Measurements from ENCODE around the gene NFKB1. TPM values are rescaled to one million over a fixed set of nuclear protein-coding genes. Genes with fewer than 3 reads are reported as not detected.

Gene NFKB1
- polyA plus RNA-seq, 1 donor from 2014 or later: 8.6 TPM

GRCh38 chr4:102585329-102585728 is 84.2 kb downstream of the NFKB1 start:
- H3K27ac ChIP-seq (ENCODE audit: low read length): no peak overlapping the region
- H3K9me2 ChIP-seq (ENCODE audit: insufficient read depth, low read length): no peaks in the 10 kb centered on the region
- no peak overlapping the region for H3K9ac ChIP-seq (ENCODE audit: low read length)
- H2AFZ ChIP-seq (ENCODE audit: low read depth, low read length): no peak overlapping the region
- H3K27me3 ChIP-seq (ENCODE audit: insufficient read depth, low read depth, low read length): no peaks in the 10 kb centered on the region
- H3K9me3 ChIP-seq (ENCODE audit: low read length): no peaks in the 10 kb centered on the region
- H3K36me3 ChIP-seq (ENCODE audit: insufficient read depth, low read length): no peaks in the 10 kb centered on the region
- H3K4me3 ChIP-seq (ENCODE audit: low read length): no peak overlapping the region
- no peaks in the 10 kb centered on the region for H3F3A ChIP-seq (ENCODE audit: insufficient read depth, low read length, poor library complexity, severe bottlenecking)
- TF ChIP-seq EP300 (conservative IDR thresholded peaks at IDR 0.05; ENCODE audit: poor library complexity, severe bottlenecking) (no peak), MXI1 (conservative IDR thresholded peaks at IDR 0.05; ENCODE audit: poor library complexity, severe bottlenecking) (no peak), POLR2AphosphoS5 (IDR thresholded peaks at IDR 0.05) (no peak)
- no peak overlapping the region for H3K4me2 ChIP-seq (ENCODE audit: low read length)
- H4K20me1 ChIP-seq (ENCODE audit: insufficient read depth): no peaks in the 10 kb centered on the region
- H3K79me2 ChIP-seq (replicated peaks; ENCODE audit: insufficient read depth, low read length): no peaks in the 10 kb centered on the region

DNA sequence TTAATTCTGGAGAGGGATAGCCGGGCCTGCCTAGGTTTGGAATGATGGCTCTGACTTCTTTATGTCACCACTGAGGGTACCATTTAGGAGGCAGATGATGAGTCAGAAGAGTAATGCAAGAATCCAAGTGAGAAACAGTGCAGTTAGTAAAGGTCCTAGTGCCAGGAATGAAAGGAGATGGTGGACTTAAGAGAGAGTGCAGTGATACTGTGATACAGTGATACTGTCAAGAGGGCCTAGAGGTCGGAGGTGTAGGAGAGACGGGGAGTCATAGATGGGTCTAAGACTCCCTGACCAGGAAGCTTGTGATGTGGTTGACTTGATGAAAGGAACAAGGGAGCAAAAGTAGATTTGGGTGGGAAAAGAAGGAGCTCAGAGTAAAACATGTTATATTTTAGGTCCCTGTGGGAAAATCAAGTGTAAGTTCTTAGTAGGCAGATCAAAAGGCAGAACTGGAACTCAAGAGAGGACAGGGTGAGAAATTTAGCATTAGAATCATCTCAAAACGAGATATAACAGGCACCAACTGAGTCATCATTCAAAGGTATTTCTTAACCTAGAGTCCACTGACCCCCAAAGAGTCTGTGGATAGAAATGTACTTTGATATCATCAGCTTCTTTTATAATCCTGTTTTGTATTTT is 85.0 kb downstream of the NFKB1 start:
- Histone ChIP-seq H3K9me3 (ENCODE audit: low read length) (no peaks in the 10 kb centered on the region), H3K27me3 (ENCODE audit: insufficient read depth, low read depth, low read length) (no peaks in the 10 kb centered on the region), H3K4me2 (ENCODE audit: low read length) (no peak overlapping the region), H3K79me2 (replicated peaks; ENCODE audit: insufficient read depth, low read length) (no peaks in the 10 kb centered on the region), H3K27ac (ENCODE audit: low read length) (no peak overlapping the region), H3K9me2 (ENCODE audit: insufficient read depth, low read length) (no peaks in the 10 kb centered on the region), H3K4me3 (ENCODE audit: low read length) (no peak overlapping the region), H2AFZ (ENCODE audit: low read depth, low read length) (no peak overlapping the region), H4K20me1 (ENCODE audit: insufficient read depth) (no peaks in the 10 kb centered on the region), H3K9ac (ENCODE audit: low read length) (no peak overlapping the region), H3F3A (ENCODE audit: insufficient read depth, low read length, poor library complexity, severe bottlenecking) (no peaks in the 10 kb centered on the region), H3K36me3 (ENCODE audit: insufficient read depth, low read length) (no peaks in the 10 kb centered on the region)
- TF ChIP-seq EP300 (conservative IDR thresholded peaks at IDR 0.05; ENCODE audit: poor library complexity, severe bottlenecking) (no peak), MXI1 (conservative IDR thresholded peaks at IDR 0.05; ENCODE audit: poor library complexity, severe bottlenecking) (no peak)

- no peaks in the 10 kb centered on the region for H3K36me3 ChIP-seq (ENCODE audit: insufficient read depth, low read length)
- no peaks in the 10 kb centered on the region for H4K20me1 ChIP-seq (ENCODE audit: insufficient read depth)
- no peak overlapping the region for H3K4me3 ChIP-seq (ENCODE audit: low read length)
- no peaks in the 10 kb centered on the region for H3K9me2 ChIP-seq (ENCODE audit: insufficient read depth, low read length)
- no peak overlapping the region for H2AFZ ChIP-seq (ENCODE audit: low read depth, low read length)
- no peaks in the 10 kb centered on the region for H3K9me3 ChIP-seq (ENCODE audit: low read length)
- no peak overlapping the region for H3K4me2 ChIP-seq (ENCODE audit: low read length)
- no peaks in the 10 kb centered on the region for H3K27me3 ChIP-seq (ENCODE audit: insufficient read depth, low read depth, low read length)
- no peaks in the 10 kb centered on the region for H3F3A ChIP-seq (ENCODE audit: insufficient read depth, low read length, poor library complexity, severe bottlenecking)
- H3K79me2 ChIP-seq (replicated peaks; ENCODE audit: insufficient read depth, low read length): no peaks in the 10 kb centered on the region
- TF ChIP-seq POLR2AphosphoS5 (IDR thresholded peaks at IDR 0.05) (no peak), EP300 (conservative IDR thresholded peaks at IDR 0.05; ENCODE audit: poor library complexity, severe bottlenecking) (no peak)
- TF ChIP-seq, protein P1, sequence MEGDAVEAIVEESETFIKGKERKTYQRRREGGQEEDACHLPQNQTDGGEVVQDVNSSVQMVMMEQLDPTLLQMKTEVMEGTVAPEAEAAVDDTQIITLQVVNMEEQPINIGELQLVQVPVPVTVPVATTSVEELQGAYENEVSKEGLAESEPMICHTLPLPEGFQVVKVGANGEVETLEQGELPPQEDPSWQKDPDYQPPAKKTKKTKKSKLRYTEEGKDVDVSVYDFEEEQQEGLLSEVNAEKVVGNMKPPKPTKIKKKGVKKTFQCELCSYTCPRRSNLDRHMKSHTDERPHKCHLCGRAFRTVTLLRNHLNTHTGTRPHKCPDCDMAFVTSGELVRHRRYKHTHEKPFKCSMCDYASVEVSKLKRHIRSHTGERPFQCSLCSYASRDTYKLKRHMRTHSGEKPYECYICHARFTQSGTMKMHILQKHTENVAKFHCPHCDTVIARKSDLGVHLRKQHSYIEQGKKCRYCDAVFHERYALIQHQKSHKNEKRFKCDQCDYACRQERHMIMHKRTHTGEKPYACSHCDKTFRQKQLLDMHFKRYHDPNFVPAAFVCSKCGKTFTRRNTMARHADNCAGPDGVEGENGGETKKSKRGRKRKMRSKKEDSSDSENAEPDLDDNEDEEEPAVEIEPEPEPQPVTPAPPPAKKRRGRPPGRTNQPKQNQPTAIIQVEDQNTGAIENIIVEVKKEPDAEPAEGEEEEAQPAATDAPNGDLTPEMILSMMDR (IDR thresholded peaks at IDR 0.05; ENCODE audit: poor library complexity, severe bottlenecking): no peak
- H3K27ac ChIP-seq (ENCODE audit: low read length): no peak overlapping the region
- no peak overlapping the region for H3K9ac ChIP-seq (ENCODE audit: low read length)
Observed at GRCh38 chr4:102586644-102587021, 85.5 kb downstream of the NFKB1 start.

- H4K20me1 ChIP-seq (ENCODE audit: insufficient read depth): no peaks in the 10 kb centered on the region
- H3K9me3 ChIP-seq (ENCODE audit: low read length): no peaks in the 10 kb centered on the region
- H2AFZ ChIP-seq (ENCODE audit: low read depth, low read length): no peak overlapping the region
- H3K27ac ChIP-seq (ENCODE audit: low read length): no peak overlapping the region
- TF ChIP-seq, protein P1 (IDR thresholded peaks at IDR 0.05; ENCODE audit: poor library complexity, severe bottlenecking): no peak
- no peak overlapping the region for H3K4me3 ChIP-seq (ENCODE audit: low read length)
- H3K79me2 ChIP-seq (replicated peaks; ENCODE audit: insufficient read depth, low read length): no peaks in the 10 kb centered on the region
- H3K27me3 ChIP-seq (ENCODE audit: insufficient read depth, low read depth, low read length): no peaks in the 10 kb centered on the region
- no peak overlapping the region for H3K9ac ChIP-seq (ENCODE audit: low read length)
- H3K36me3 ChIP-seq (ENCODE audit: insufficient read depth, low read length): no peaks in the 10 kb centered on the region
- H3K9me2 ChIP-seq (ENCODE audit: insufficient read depth, low read length): no peaks in the 10 kb centered on the region
- no peaks in the 10 kb centered on the region for H3F3A ChIP-seq (ENCODE audit: insufficient read depth, low read length, poor library complexity, severe bottlenecking)
- no peak overlapping the region for H3K4me2 ChIP-seq (ENCODE audit: low read length)
Observed at GRCh38 chr4:102589743-102590142, 88.6 kb downstream of the NFKB1 start.
